ENCODE measurements around the gene LBX1. TPM values are rescaled to one million over a fixed set of nuclear protein-coding genes. Genes with fewer than 3 reads are reported as not detected.

Gene LBX1
- total RNA-seq, 1 donor from 2014 or later, result not detected

DNA sequence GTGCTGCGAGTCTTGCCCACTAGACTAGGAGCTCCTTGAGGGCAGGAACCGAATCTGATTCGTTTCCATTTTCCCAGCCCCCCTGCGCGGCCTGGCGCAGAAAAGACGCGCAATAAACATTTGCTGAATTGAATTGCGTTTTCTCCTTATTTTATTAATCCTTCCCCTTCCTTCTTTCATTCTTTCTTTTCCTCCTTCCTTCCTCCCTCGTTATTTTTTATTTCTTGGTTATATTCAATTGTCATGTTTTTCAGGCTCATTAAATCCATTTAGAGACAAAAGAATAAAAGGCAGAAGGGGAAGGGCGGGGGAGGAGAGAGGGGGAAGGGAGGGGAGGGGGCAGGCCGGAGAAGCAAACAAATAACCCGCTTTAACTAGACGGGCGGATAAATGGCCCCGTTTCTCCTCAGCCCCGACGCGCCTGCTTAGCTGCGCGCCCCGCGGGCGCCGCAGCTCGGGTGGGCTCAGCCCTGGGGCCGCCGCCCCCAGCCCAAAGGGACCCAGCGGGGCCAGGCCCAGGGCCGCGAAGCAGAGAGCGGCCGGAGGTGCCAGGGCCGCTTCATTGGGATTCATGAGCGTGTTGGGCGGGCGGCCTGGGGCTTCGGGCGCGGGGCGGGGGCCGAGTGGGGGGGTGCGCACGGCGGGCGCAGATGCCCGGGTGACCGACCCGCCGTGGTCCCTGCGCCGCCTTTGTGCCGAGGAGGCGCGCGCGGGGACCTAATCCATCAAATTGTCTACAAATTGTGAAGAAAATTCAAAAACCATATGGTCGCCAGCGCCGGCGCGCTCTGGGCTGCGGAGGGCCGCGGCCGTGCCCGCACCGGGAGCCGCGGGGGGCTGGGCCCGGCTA lies 5.0 kb downstream of the LBX1 start:
- Mint-ChIP-seq H3K27ac (no peak overlapping the region), H3K27me3 (ENCODE audit: low read depth) (peaks cover 90% of the 10 kb centered on the region), H3K36me3 (no peaks in the 10 kb centered on the region), H3K4me3 (no peak overlapping the region), H3K4me1 (peaks cover 17% of the 10 kb centered on the region), H3K9me3 (no peaks in the 10 kb centered on the region)
- no peak for DNase-seq (ENCODE audit: low spot score in 2 of 2, unreplicated experiment in 2 of 2)
- TF ChIP-seq, protein P1, sequence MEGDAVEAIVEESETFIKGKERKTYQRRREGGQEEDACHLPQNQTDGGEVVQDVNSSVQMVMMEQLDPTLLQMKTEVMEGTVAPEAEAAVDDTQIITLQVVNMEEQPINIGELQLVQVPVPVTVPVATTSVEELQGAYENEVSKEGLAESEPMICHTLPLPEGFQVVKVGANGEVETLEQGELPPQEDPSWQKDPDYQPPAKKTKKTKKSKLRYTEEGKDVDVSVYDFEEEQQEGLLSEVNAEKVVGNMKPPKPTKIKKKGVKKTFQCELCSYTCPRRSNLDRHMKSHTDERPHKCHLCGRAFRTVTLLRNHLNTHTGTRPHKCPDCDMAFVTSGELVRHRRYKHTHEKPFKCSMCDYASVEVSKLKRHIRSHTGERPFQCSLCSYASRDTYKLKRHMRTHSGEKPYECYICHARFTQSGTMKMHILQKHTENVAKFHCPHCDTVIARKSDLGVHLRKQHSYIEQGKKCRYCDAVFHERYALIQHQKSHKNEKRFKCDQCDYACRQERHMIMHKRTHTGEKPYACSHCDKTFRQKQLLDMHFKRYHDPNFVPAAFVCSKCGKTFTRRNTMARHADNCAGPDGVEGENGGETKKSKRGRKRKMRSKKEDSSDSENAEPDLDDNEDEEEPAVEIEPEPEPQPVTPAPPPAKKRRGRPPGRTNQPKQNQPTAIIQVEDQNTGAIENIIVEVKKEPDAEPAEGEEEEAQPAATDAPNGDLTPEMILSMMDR (IDR thresholded peaks at IDR 0.05; ENCODE audit: unreplicated experiment), result no peak

DNA sequence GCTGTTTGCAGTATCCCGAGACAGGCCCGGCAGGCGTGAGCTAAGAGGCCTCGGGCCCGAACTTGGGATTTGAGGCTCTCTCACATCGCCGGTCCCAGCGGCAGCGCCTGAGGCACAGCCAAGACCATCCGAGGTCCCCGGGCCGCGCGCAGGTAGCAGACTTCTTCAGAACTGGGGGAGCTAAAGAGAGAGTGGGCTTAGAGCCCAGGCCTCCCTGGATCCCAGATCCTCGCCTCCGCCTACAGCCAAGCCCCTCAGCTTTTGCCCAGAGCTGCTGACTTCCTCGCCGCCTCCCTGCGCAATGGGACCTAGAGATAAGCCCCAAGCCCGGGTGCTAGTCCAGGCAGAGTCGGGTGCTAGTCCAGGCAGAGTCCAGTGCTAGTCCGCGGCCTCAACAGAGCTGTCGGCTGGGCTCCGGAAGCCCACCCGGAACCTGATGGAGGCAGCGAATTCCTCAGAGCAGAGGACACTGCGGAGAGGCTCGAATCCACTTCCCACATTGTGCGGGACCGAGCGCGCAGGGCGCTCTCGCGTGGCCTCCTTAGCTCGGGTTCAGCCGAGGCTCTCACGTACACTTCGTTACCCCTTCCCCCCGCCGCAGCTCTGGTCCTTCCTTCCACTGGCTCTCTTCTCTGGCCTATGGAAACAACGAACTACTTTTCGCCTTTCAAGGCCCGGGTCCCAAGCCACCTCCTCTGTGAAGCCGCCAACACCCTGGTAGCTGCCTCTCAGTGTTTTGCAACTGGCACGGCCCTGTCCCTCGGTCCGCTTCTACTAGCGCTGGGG lies 5.8 kb downstream of the LBX1 start:
- no peaks in the 10 kb centered on the region for H3K9me3 Mint-ChIP-seq
- DNase-seq (ENCODE audit: low spot score in 2 of 2, unreplicated experiment in 2 of 2), result no peak
- H3K27ac Mint-ChIP-seq, result no peak overlapping the region
- peaks cover 21% of the 10 kb centered on the region for H3K4me1 Mint-ChIP-seq
- TF ChIP-seq, protein P1 (IDR thresholded peaks at IDR 0.05; ENCODE audit: unreplicated experiment), result no peak
- H3K27me3 Mint-ChIP-seq (ENCODE audit: low read depth), result peaks cover 93% of the 10 kb centered on the region
- H3K4me3 Mint-ChIP-seq, result no peak overlapping the region
- H3K36me3 Mint-ChIP-seq, result no peaks in the 10 kb centered on the region

DNA sequence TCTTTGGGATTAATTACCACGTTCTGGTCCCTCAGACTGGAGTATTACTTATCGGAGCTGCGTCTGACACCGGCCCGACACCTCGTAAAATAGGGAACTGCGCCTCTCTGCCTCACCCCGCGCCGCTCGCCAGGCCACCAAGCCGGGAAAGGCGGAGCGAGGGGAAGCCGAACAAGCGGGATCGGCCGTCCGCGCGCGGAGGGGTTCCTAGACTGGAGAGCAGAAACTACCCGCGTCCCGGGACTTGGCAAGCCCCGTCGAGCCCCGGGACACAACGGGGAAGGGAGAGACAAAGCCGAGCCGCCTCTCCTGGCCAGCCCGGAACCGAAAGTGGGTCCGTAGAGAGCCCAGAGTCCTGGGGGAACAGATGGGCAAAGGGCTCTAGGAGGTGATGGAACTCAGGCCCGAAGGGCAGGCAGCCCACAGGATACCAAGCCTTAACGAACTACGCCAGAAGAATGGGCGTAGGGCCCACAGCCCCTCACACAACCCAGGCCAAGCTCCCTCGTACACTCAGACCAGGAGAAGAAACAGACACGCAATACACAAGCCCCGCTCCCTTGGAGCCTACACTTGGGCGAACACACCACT lies 6.5 kb downstream of the LBX1 start:
- Mint-ChIP-seq H3K27me3 (ENCODE audit: low read depth) (peaks cover 93% of the 10 kb centered on the region), H3K4me3 (no peak overlapping the region), H3K36me3 (no peaks in the 10 kb centered on the region), H3K9me3 (no peaks in the 10 kb centered on the region), H3K27ac (no peak overlapping the region), H3K4me1 (peaks cover 25% of the 10 kb centered on the region)
- DNase-seq (ENCODE audit: low spot score in 2 of 2, unreplicated experiment in 2 of 2), result no peak
- TF ChIP-seq, protein P1 (IDR thresholded peaks at IDR 0.05; ENCODE audit: unreplicated experiment), result no peak

DNA sequence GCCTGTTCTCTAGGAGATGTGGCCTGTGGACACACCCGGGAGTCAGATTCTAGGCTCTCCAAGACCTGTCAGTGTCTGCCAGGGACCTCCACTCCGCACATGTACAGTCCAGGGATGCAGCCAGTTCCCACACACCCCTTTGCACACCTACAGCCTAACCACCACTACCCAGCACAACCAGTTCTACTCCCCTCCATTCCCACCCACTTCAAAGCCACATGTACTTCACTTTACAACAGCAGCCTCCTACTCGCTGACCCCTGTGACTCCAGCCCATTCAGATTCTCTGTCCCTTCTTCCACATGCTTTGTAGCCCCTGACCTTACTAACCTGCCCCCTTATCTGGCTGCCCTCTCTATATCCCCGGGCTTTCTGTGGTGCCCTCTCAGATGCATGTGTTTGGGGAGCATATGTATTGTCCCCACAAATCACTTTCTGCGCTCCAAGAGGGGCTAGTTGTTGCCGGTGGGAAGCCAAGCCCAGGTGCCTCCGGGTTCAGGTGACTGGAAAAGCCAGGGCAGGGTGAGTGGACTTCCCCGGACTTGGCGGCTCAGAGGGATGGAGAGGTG lies 7.2 kb downstream of the LBX1 start:
- H3K4me1 Mint-ChIP-seq, result peaks cover 29% of the 10 kb centered on the region
- H3K4me3 Mint-ChIP-seq, result no peak overlapping the region
- DNase-seq (ENCODE audit: low spot score in 2 of 2, unreplicated experiment in 2 of 2), result no peak
- TF ChIP-seq, protein P1 (IDR thresholded peaks at IDR 0.05; ENCODE audit: unreplicated experiment), result no peak
- no peaks in the 10 kb centered on the region for H3K9me3 Mint-ChIP-seq
- no peak overlapping the region for H3K27ac Mint-ChIP-seq
- peaks cover 94% of the 10 kb centered on the region for H3K27me3 Mint-ChIP-seq (ENCODE audit: low read depth)
- H3K36me3 Mint-ChIP-seq, result no peaks in the 10 kb centered on the region

DNA sequence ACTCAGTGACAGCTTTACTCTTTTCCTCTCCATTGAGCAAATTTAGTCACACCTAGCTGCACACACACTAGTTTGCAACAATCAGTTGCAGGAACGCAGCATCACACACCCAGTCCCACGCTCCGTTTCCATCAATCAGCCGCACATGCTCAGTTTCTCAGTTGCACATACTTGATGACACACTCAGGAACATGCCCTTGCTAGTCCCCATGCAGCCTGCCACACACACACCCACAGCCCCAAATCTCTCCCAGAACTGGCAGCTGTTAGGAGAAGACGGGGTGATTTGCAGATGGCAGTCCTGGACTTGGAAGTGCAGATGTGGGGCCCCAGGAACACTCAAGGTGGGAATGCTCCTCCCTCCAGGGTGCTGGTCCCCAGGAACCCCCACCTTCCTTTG lies 7.7 kb downstream of the LBX1 start:
- TF ChIP-seq, protein P1 (IDR thresholded peaks at IDR 0.05; ENCODE audit: unreplicated experiment), result no peak

More for the DNA sequence above, 7.7 kb downstream of the LBX1 start:
- Mint-ChIP-seq H3K36me3 (no peaks in the 10 kb centered on the region), H3K27me3 (ENCODE audit: low read depth) (peaks cover 94% of the 10 kb centered on the region), H3K27ac (no peak overlapping the region), H3K9me3 (no peaks in the 10 kb centered on the region), H3K4me1 (peaks cover 32% of the 10 kb centered on the region), H3K4me3 (no peak overlapping the region)
- no peak for DNase-seq (ENCODE audit: low spot score in 2 of 2, unreplicated experiment in 2 of 2)
